Measurements from ENCODE around the gene MAP4K1. TPM values are rescaled to one million over a fixed set of nuclear protein-coding genes. Genes with fewer than 3 reads are reported as not detected.
"Not testable (repeated sequence)": the region's sequence is repeated elsewhere in the genome, so short reads cannot be mapped to it uniquely, and the experiment has no call there.

Gene MAP4K1
- total RNA-seq, 1 donor from 2014 or later, result 2.1 TPM

- DNase-seq (ENCODE audit: extremely low spot score, unreplicated experiment), result no peak
- Mint-ChIP-seq H3K4me3 (ENCODE audit: unreplicated experiment) (no peak overlapping the region), H3K4me1 (ENCODE audit: unreplicated experiment) (no peaks in the 10 kb centered on the region), H3K27ac (ENCODE audit: unreplicated experiment) (no peak overlapping the region), H3K36me3 (ENCODE audit: unreplicated experiment) (no peaks in the 10 kb centered on the region), H3K27me3 (ENCODE audit: unreplicated experiment) (peaks cover 16% of the 10 kb centered on the region), H3K9me3 (ENCODE audit: unreplicated experiment) (no peaks in the 10 kb centered on the region)
- no peak for TF ChIP-seq CTCF (IDR thresholded peaks at IDR 0.05)
These were observed 60.5 kb downstream of the MAP4K1 start for GRCh38 chr19:38557205-38557799.

- no peak for DNase-seq (ENCODE audit: extremely low spot score, unreplicated experiment)
- Mint-ChIP-seq H3K36me3 (ENCODE audit: unreplicated experiment) (no peaks in the 10 kb centered on the region), H3K9me3 (ENCODE audit: unreplicated experiment) (no peaks in the 10 kb centered on the region), H3K27me3 (ENCODE audit: unreplicated experiment) (peaks cover 18% of the 10 kb centered on the region), H3K27ac (ENCODE audit: unreplicated experiment) (no peak overlapping the region), H3K4me3 (ENCODE audit: unreplicated experiment) (no peak overlapping the region), H3K4me1 (ENCODE audit: unreplicated experiment) (no peaks in the 10 kb centered on the region)
- TF ChIP-seq CTCF (IDR thresholded peaks at IDR 0.05), result no peak
These were observed 61.1 kb downstream of the MAP4K1 start for GRCh38 chr19:38556521-38557174.

- no peak overlapping the region for H3K4me3 Mint-ChIP-seq (ENCODE audit: unreplicated experiment)
- H3K4me1 Mint-ChIP-seq (ENCODE audit: unreplicated experiment), result no peaks in the 10 kb centered on the region
- DNase-seq (ENCODE audit: extremely low spot score, unreplicated experiment), result no peak
- no peaks in the 10 kb centered on the region for H3K9me3 Mint-ChIP-seq (ENCODE audit: unreplicated experiment)
- H3K36me3 Mint-ChIP-seq (ENCODE audit: unreplicated experiment), result no peaks in the 10 kb centered on the region
- H3K27ac Mint-ChIP-seq (ENCODE audit: unreplicated experiment), result no peak overlapping the region
- TF ChIP-seq CTCF (IDR thresholded peaks at IDR 0.05), result no peak
- H3K27me3 Mint-ChIP-seq (ENCODE audit: unreplicated experiment), result peaks cover 27% of the 10 kb centered on the region
These were observed 62.6 kb downstream of the MAP4K1 start for GRCh38 chr19:38555200-38555599.

- no peaks in the 10 kb centered on the region for H3K9me3 Mint-ChIP-seq (ENCODE audit: unreplicated experiment)
- no peak overlapping the region for H3K27ac Mint-ChIP-seq (ENCODE audit: unreplicated experiment)
- H3K4me1 Mint-ChIP-seq (ENCODE audit: unreplicated experiment), result no peaks in the 10 kb centered on the region
- H3K27me3 Mint-ChIP-seq (ENCODE audit: unreplicated experiment), result peaks cover 29% of the 10 kb centered on the region
- no peak overlapping the region for H3K4me3 Mint-ChIP-seq (ENCODE audit: unreplicated experiment)
- no peaks in the 10 kb centered on the region for H3K36me3 Mint-ChIP-seq (ENCODE audit: unreplicated experiment)
- TF ChIP-seq CTCF (IDR thresholded peaks at IDR 0.05), result no peak
- DNase-seq (ENCODE audit: extremely low spot score, unreplicated experiment), result no peak
These were observed 63.0 kb downstream of the MAP4K1 start for GRCh38 chr19:38554676-38555141.

GRCh38 chr19:38553239-38553638 lies 64.5 kb downstream of the MAP4K1 start:
- DNase-seq (ENCODE audit: extremely low spot score, unreplicated experiment); H3K9me3 Mint-ChIP-seq (ENCODE audit: unreplicated experiment); H3K4me3 Mint-ChIP-seq (ENCODE audit: unreplicated experiment); H3K36me3 Mint-ChIP-seq (ENCODE audit: unreplicated experiment); H3K27ac Mint-ChIP-seq (ENCODE audit: unreplicated experiment); H3K4me1 Mint-ChIP-seq (ENCODE audit: unreplicated experiment): not testable (repeated sequence)
- H3K27me3 Mint-ChIP-seq (ENCODE audit: unreplicated experiment), result peaks cover 29% of the 10 kb centered on the region

Measured in osteocyte (in vitro differentiated cells).